HK-2 (cell line): Measurements from ENCODE around the gene CCDC102B.
"Not testable (repeated sequence)": the region's sequence is repeated elsewhere in the genome, so short reads cannot be mapped to it uniquely, and the experiment has no call there.

Experiments used
- DNase-seq: peaks from one replicate; pipeline ENCODE4 v3.0.0-alpha.2; 2018; ENCODE audit not compliant: unreplicated experiment

Gene CCDC102B

GRCh38 chr18:68972176-68972575 is 174.3 kb downstream of the CCDC102B start:
- no peak for DNase-seq

DNA sequence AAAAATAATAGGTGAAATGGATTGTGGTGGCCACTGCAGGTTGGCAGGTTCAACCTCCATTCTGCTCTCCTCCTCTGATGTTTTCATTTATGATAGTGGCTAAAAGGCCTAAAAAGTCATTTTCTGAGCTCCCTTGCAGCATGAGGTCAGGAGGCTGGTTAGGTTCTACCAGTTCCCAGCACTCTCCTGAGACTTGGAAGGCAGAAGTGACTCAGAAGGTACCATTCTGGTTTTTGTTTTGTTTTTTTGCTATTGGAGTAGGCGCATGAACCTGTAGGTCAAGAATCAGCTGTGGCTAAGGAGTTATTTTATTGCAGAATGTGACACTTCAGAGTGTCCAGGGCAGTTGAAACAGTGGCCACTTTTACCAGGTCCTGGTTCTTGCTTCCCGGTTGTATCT is 181.9 kb downstream of the CCDC102B start:
- DNase-seq: no peak

- DNase-seq: no peak
Observed at GRCh38 chr18:68983126-68983525, 185.2 kb downstream of the CCDC102B start.

DNA sequence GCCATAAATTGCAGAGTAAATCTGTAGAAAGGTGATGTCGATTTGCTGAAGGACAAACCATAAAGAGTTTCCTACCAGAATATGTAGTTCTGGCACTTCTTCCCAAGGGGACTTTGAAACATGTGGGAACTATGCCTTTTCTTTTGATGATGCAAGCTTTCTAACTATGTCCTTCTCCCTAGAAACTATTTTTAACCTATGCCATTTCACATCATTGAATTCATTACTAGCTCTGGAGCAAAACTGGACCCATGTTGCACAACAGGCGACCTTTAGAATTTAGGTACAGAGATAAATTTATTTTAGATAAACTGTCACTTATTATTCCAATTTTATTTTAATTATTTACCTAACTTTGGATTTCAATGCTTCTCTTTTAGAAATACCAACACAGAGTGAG is 186.5 kb downstream of the CCDC102B start:
- DNase-seq: no peak

DNA sequence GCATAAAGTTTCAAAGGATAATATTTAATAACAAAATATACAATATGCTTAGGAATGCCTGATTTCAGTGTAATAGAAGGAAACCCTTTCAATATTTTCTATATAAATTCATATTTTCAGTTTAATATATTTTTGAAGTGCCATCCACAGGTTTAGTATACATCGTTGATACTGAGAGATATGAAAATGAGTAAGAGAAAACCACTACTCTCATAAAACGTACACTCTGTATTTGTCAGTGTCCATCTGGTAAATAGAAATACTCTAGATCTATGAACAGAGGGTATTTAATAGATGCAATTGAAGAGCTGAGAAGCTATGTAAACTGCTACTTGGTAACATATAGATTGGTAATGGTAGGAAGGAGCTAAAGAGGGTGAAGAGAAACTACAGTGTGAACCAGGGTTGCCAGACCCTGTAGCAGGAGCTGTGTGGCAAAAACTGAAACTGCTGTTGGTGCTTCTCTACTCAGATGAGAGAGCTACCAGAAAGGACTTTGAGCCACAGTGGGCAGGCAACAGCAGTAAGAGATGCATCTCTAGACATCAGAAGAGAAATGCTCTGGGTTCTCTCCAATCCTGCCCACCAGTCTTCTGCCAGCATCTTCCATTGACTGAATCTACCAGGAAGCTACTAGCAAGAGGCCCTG is 187.4 kb downstream of the CCDC102B start:
- DNase-seq: no peak

GRCh38 chr18:68991286-68991685 is 193.4 kb downstream of the CCDC102B start:
- no peak for DNase-seq

GRCh38 chr18:68992719-68993482 is 195.0 kb downstream of the CCDC102B start:
- no peak for DNase-seq

- no peak for DNase-seq
Observed at GRCh38 chr18:68995675-68996074, 197.8 kb downstream of the CCDC102B start.

GRCh38 chr18:68997845-68998244 is 200.0 kb downstream of the CCDC102B start:
- DNase-seq: no peak

DNA sequence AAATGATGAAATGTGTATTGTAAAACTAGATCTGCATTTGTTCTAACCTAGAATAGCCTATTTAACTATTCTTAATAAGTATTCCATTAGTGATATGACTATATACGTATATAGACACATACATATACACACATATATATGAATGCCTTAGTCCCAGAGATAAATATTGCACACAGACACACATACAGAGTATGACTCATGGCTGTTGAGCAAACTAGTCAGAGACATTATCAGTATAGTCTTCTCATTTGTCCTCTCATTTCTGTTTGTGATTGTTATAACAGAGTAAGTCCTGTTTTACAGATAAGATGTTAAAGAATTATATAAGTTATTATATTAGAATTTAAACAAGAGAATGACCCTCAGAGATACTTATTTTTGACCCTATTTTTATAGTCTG is 202.5 kb downstream of the CCDC102B start:
- DNase-seq: no peak

GRCh38 chr18:69002233-69002632 is 204.4 kb downstream of the CCDC102B start:
- DNase-seq: no peak

DNA sequence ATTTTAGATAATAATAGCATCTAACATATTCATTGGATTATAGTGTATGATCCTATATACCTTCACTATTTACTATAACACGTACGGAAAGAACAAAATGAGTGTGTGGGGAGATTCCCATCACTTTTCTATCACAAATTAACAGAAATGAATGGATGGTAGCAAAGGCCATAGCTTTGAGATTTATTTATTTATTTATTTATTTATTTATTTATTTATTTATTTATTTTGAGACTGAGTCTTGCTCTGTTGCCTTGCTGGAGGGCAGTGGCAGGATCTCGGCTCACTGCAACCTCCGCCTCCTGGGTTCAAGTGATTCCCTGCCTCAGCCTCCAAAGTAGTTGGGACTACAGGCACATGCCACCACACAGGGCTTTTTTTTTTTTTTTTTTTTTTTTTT is 208.3 kb downstream of the CCDC102B start:
- not testable (repeated sequence) for DNase-seq

- no peak for DNase-seq
Observed at GRCh38 chr18:69008538-69008937, 210.7 kb downstream of the CCDC102B start.

DNA sequence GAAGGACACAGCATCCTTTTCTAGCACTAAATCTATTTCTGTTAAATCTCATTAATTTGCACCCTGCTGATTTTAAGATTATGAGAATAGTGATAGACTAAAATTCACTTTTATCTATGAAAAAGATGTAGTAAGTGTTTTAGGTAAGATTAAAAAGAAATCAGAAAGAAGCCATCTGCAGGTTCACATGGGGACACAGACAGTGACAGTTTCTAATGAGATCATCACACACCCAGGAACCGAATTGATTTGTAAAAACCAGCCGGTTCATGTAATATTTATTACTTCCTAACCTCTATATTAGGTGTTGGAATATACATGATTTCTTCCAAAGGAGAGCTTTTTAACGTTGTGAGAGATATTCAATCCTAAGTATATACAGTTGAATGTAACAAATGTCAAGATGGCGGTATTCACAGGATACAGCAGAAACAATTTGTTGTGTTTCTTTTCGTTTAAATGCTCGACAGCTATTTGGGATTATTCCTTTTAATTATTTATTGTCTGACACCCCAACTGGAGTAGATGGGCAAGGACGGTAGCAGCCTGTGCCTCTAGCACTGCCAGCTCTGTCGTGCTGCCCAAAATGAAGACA is 223.4 kb downstream of the CCDC102B start:
- no peak for DNase-seq

DNA sequence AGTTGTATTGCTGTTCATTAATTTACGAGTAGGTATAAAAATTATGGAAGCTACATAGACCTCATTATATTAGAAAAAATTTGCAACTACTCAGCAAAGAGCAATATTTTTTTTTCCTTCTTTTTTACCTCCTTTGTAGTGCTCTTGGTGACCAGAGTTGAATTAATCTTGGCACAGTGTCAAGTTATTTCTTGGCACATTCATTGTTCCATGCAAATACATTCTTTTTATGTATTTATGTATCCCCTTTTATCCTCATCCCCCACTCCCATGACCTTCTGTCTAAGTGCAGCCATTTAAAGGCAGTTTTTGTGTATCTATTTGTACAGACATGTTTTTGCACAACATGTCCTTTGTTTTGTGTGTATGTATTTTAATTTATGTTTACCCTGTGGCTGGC is 224.5 kb downstream of the CCDC102B start:
- DNase-seq: no peak

GRCh38 chr18:69031571-69031970 is 233.7 kb downstream of the CCDC102B start:
- no peak for DNase-seq

DNA sequence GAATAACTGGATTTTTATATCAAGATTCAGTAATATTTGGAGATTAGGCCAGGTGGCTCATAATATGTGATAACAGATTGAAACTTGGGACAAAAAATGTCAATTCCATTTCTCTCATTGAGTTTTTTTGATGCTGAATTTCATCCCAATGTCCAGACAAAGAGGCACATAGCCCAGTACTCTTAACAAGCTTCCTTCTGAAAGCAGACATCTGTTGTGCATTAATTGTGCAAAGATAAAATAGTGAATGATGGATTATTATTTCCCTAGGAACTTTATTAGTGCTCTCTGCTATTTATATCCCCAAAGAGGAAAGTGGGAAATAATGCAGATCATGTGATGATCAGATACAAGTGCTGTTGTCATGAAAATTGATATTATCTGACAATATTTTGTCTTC is 234.1 kb downstream of the CCDC102B start:
- no peak for DNase-seq

- DNase-seq: no peak
Observed at GRCh38 chr18:69035756-69036155, 237.9 kb downstream of the CCDC102B start.

DNA sequence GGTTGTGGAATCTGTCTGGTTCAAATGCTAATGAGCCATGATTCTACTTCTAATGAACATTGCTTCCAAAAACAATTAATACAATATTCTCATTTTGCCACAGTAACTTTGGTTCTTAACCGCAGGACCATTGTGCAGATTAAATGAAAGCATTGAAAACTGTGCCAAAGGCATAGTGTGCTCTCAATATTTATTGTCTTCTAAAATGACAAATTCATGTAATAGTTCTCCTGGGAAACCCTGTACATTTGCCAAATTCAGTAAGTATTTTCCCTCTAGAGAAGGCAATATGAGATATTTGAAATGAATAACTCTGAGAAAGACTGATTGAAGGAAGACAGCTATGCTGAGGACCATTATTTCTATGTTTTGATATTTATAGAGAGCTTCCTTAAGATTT is 246.3 kb downstream of the CCDC102B start:
- no peak for DNase-seq

DNA sequence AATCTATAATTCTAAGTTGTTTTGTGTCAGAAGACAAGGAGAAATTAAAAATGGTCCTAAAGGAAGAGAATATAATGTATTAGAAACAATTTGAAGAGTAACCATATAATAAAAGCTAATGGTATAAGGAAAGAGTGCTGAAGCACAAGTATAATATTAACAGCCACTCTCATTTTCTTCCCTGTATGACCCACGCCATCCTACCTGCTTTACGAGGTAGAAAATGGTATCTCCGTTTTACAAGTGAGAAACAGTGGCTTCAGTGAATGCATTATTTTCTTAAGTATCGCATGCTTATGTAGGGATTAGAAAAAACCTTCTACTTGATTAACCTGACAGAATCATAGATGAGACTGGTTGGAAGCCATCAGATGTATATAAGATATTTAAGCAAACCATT is 266.2 kb downstream of the CCDC102B start:
- no peak for DNase-seq

DNA sequence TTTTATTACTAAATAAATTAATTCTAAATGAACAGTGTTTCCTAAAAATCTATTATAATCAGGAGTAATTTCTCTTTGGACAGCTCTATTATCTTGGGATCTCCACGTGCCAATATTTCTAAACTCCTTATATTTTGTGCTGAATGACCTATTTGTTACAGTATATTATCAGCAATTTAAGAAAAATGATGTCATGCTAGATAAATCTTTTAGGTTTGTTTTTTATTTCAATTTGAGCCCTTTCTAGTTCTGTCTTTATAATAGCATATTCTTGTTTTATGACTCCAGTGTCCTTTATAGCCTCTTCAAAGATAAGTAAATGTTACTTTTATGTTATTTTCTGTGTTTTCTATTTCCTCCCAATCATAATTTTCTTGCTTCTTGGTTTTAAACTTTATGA is 269.2 kb downstream of the CCDC102B start:
- no peak for DNase-seq

DNA sequence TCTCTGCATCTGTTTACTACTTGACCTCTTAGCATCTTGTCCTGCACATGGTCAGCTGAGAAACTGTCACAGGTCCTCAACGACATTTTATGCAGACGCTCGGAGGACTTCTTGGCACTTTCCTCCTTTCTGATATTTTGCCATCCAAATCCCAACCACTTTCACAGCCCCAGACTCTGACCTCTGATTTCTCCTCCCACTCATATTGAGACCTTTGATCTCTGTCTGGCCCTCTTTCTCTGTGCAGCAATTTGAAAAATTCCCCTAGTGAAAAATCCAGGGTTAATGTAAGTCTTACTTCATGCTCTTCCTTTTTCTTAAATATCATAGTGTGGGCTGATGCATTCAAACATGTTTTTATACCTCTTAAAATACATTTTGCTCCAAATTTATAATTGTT is 273.8 kb downstream of the CCDC102B start:
- DNase-seq: no peak

- DNase-seq: no peak
Observed at GRCh38 chr18:69081846-69082245, 284.0 kb downstream of the CCDC102B start.
